ENCODE data around the gene SMO. TPM values are rescaled to one million over a fixed set of nuclear protein-coding genes. Genes with fewer than 3 reads are reported as not detected.

The SMO gene
- total and polyA plus RNA-seq, 2 donors (not counting 3 experiments of a cell fraction or from before 2014, with no cell fraction given): 13.2 to 16.5 TPM

GRCh38 chr7:129197771-129198170 is 9.3 kb downstream of the SMO start:
- no peak overlapping the region for H3K9ac ChIP-seq (replicated peaks; ENCODE audit: extremely low read depth, insufficient read depth, low read length)
- no peak overlapping the region for H2AFZ ChIP-seq (ENCODE audit: low read depth, low read length)
- ChIA-PET CTCF (interaction anchor here (0.9 to 2.0 kb wide), 3 partner anchors 13 to 34 kb away, joined by 4 to 17 read pairs (median 6); no protein-coding TSS in a partner anchor), POLR2A (no interaction called here)
- TF ChIP-seq EZH2 (IDR thresholded peaks at IDR 0.05; ENCODE audit: borderline replicate concordance, low read depth, low read length, severe bottlenecking) (no peak), JUN (IDR thresholded peaks at IDR 0.05; ENCODE audit: borderline replicate concordance, insufficient read depth, insufficient read length, low read depth) (no peak), POLR2AphosphoS5 (IDR thresholded peaks at IDR 0.05; ENCODE audit: insufficient read depth, low read depth, low read length) (no peak), FOS (IDR thresholded peaks at IDR 0.05; ENCODE audit: borderline replicate concordance, insufficient read depth, low read length) (no peak), CTCF (IDR thresholded peaks at IDR 0.05; ENCODE audit: extremely low read depth in 1 of 2, insufficient read depth in 1 of 2, low read depth in 1 of 2, low read length in 2 of 2) (no peak)
- no peaks in the 10 kb centered on the region for H3K36me3 ChIP-seq (ENCODE audit: control insufficient read depth in 2 of 2, extremely low read depth in 1 of 2, insufficient read depth in 2 of 2, low read length in 2 of 2)
- no peaks in the 10 kb centered on the region for H3K27me3 ChIP-seq (ENCODE audit: control insufficient read depth in 2 of 2, insufficient read depth in 2 of 2, low read length in 2 of 2)
- no peak for FAIRE-seq
- no peaks in the 10 kb centered on the region for H3K9me1 ChIP-seq (replicated peaks; ENCODE audit: control insufficient read depth, extremely low read depth, insufficient read depth, low read length)
- no peak overlapping the region for H3K4me2 ChIP-seq (ENCODE audit: insufficient read depth, low read length)
- no peak overlapping the region for H3K4me3 ChIP-seq (replicated peaks in 1 of 3; ENCODE audit: insufficient read depth in 1 of 3, low read depth in 1 of 3, low read length in 3 of 3)
- BruUV-seq (replicated peaks): no TSS peak
- DNase-seq (ENCODE audit: low read depth, low spot score): no peak
- H4K20me1 ChIP-seq (replicated peaks; ENCODE audit: control insufficient read depth, extremely low read depth, insufficient read depth, low read length): no peaks in the 10 kb centered on the region
- intact Hi-C loops (cut with micrococcal nuclease) (no loop called here), dilution Hi-C loops (cut with MboI; ENCODE audit: extremely low pct_ligation_motif_present, low sequenced_read_pairs) (no loop called here)
- H3K79me2 ChIP-seq (ENCODE audit: control insufficient read depth, insufficient read depth, low read length): no peaks in the 10 kb centered on the region
- no peaks in the 10 kb centered on the region for H3K9me3 ChIP-seq (replicated peaks; ENCODE audit: control insufficient read depth, insufficient read depth, low read length)
- H3K27ac ChIP-seq (ENCODE audit: insufficient read depth, low read depth, low read length): no peak overlapping the region
- H3K4me1 ChIP-seq (ENCODE audit: control insufficient read depth, extremely low read depth, insufficient read depth, low read length): no peaks in the 10 kb centered on the region

GRCh38 chr7:129199406-129199805 is 11.0 kb downstream of the SMO start:
- H3K27ac ChIP-seq (ENCODE audit: insufficient read depth, low read depth, low read length): no peak overlapping the region
- no peaks in the 10 kb centered on the region for H3K27me3 ChIP-seq (ENCODE audit: control insufficient read depth in 2 of 2, insufficient read depth in 2 of 2, low read length in 2 of 2)
- POLR2A ChIA-PET: no interaction called here
- H4K20me1 ChIP-seq (replicated peaks; ENCODE audit: control insufficient read depth, extremely low read depth, insufficient read depth, low read length): no peaks in the 10 kb centered on the region
- dilution Hi-C loops (cut with MboI; ENCODE audit: extremely low pct_ligation_motif_present, low sequenced_read_pairs) (no loop called here), intact Hi-C loops (cut with micrococcal nuclease) (no loop called here)
- no peak overlapping the region for H3K4me3 ChIP-seq (replicated peaks in 1 of 3; ENCODE audit: insufficient read depth in 1 of 3, low read depth in 1 of 3, low read length in 3 of 3)
- no TSS peak for BruUV-seq (replicated peaks)
- H3K9me1 ChIP-seq (replicated peaks; ENCODE audit: control insufficient read depth, extremely low read depth, insufficient read depth, low read length): no peaks in the 10 kb centered on the region
- H2AFZ ChIP-seq (ENCODE audit: low read depth, low read length): no peak overlapping the region
- no peaks in the 10 kb centered on the region for H3K9me3 ChIP-seq (replicated peaks; ENCODE audit: control insufficient read depth, insufficient read depth, low read length)
- CTCF ChIA-PET: interaction anchor here (0.7 to 2.9 kb wide), 3 partner anchors 8 to 67 kb away, joined by 3 to 18 read pairs (median 4); no protein-coding TSS in a partner anchor
- no peak for TF ChIP-seq MYC (IDR thresholded peaks at IDR 0.05; ENCODE audit: low read depth, low read length)
- no peaks in the 10 kb centered on the region for H3K36me3 ChIP-seq (ENCODE audit: control insufficient read depth in 2 of 2, extremely low read depth in 1 of 2, insufficient read depth in 2 of 2, low read length in 2 of 2)
- FAIRE-seq: no peak
- H3K9ac ChIP-seq (replicated peaks; ENCODE audit: extremely low read depth, insufficient read depth, low read length): no peak overlapping the region
- DNase-seq (ENCODE audit: low read depth, low spot score): no peak
- no peaks in the 10 kb centered on the region for H3K79me2 ChIP-seq (ENCODE audit: control insufficient read depth, insufficient read depth, low read length)
- no peaks in the 10 kb centered on the region for H3K4me1 ChIP-seq (ENCODE audit: control insufficient read depth, extremely low read depth, insufficient read depth, low read length)
- H3K4me2 ChIP-seq (ENCODE audit: insufficient read depth, low read length): no peak overlapping the region

All from endothelial cell of umbilical vein (primary cell).